Measurements from ENCODE around the gene PGLYRP3.
"Not testable (repeated sequence)": the region's sequence is repeated elsewhere in the genome, so short reads cannot be mapped to it uniquely, and the experiment has no call there.

The PGLYRP3 gene

GRCh38 chr1:153348511-153349362 is 36.0 kb upstream of the PGLYRP3 start, which contains the start of gene PGLYRP4:
PGLYRP4 (minus strand) TSS chr1:153348841; CDS start chr1:153347932, 909 bp downstream.
- no peak for DNase-seq

DNA sequence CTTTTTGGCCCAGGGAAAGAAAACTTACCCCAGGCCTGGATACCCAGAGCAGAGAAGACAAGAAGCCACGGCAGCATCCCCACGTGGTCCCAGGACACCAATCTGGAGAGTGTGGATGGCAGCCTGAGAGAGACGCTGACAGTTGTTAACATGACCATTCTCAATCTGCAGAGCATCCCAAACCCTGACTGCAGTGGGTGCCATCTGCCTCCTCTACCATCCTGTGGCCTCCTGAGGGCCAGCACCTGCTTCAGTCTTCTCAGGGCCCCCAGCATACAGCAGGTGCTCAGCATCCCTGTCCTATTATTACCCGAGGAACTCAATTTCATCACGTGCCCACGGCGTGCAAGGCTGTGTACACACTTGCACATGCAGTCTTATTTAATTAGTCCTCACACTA is 35.1 kb upstream of the PGLYRP3 start:
- DNase-seq = no peak

- not testable (repeated sequence) for DNase-seq
Measured at GRCh38 chr1:153347049-153347448, 34.3 kb upstream of the PGLYRP3 start.

DNA sequence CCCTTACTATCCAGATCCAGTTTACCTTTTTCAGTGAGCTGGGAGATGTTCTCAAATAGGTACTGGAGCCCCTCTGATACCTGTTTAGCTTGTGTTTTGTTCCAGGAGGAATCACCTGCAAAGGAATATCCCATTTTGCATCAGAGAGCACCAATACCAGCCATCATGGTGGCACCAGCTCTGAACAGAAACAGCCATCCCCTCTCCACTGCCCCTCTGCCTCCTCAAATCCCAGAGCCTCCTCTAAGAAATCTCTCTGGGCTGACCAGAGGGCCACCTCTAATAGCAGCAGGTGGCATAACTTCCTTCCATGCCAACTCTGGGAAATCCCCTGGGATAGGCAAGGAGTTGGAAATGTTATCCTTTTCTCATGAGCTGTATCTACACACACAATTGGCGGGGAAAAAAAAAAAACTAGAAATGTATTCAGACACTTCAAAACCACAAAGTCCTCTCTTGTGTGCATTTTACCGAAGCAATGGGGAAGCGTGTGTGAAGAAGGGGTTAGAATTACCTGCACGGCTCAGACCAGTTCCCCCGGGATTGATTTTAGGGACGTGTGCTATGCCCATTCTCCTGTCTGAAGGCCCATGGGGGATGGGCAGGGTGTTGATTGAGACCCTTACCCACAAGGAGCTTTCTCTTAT is 33.4 kb upstream of the PGLYRP3 start:
- DNase-seq = no peak

GRCh38 chr1:153345187-153346076 is 32.7 kb upstream of the PGLYRP3 start:
- no peak for DNase-seq

DNA sequence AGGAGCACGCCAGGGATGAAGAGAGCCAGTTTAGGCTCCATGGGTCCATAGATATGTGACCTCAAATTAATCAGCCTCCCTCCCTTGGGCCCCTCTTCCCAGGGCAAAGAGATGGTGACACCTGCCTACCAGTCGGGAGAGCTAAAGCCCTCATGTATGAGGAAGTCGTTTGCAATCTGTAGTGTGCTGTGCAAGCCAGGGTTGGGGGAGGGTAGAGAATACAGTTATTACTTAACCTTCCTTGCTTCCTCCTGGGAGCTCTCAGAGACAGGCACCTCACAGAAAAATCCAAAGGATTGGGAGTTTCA is 31.9 kb upstream of the PGLYRP3 start:
- DNase-seq = no peak

- no peak for DNase-seq
Measured at GRCh38 chr1:153343811-153344717, 31.3 kb upstream of the PGLYRP3 start.

DNA sequence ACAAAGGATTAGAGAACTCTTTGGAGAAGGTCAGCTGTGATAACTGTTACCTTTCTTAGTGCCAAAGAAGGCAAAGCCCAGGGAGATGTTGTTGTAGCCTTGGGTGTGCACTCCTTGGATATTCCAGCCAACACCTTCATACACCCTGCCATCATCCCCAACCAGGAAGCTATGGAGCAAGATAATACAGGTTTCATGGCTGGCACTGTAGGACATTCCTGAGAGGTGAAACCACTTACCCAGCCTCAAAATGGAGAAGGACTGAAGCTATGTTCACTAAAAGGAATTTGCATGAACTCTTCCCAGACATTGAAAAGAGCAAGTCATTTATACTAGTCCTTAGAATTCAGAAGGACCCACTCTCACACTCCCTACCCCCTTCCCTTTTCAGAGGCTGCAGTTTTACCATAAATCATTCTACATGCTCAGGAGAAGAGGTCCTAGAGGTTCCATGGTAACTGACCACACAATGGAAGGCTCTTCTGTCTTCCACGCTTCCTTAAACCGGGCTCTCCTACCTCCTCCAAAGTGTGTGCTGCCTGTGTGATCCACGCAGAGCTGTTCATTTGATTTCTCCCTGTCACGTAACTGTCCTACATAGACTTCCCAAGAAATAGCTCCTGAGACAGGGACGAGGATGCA is 30.4 kb upstream of the PGLYRP3 start:
- no peak for DNase-seq

DNA sequence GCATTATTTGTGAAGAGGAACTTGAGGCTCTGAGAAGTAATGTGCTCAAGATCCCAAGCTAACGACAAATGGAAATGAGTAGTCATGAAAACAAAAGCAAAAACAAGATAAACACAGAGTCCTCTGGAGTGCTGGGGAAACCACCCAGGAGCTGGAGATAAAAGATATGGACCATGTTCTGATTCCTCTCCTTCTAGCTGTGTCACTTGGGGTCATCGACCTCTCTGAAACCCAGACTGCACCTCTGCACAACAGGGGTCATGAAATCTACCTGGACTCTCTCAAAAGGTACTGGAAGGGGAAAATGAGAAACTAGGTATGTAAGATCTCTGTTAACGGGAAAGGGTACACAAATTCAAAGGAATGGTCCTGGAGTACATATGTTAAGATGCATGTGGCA is 29.4 kb upstream of the PGLYRP3 start:
- DNase-seq = no peak

- DNase-seq = no peak
Measured at GRCh38 chr1:153341431-153341934, 28.7 kb upstream of the PGLYRP3 start.

GRCh38 chr1:153340356-153340755 is 27.6 kb upstream of the PGLYRP3 start:
- no peak for DNase-seq

GRCh38 chr1:153339802-153340201 is 27.1 kb upstream of the PGLYRP3 start:
- no peak for DNase-seq

DNA sequence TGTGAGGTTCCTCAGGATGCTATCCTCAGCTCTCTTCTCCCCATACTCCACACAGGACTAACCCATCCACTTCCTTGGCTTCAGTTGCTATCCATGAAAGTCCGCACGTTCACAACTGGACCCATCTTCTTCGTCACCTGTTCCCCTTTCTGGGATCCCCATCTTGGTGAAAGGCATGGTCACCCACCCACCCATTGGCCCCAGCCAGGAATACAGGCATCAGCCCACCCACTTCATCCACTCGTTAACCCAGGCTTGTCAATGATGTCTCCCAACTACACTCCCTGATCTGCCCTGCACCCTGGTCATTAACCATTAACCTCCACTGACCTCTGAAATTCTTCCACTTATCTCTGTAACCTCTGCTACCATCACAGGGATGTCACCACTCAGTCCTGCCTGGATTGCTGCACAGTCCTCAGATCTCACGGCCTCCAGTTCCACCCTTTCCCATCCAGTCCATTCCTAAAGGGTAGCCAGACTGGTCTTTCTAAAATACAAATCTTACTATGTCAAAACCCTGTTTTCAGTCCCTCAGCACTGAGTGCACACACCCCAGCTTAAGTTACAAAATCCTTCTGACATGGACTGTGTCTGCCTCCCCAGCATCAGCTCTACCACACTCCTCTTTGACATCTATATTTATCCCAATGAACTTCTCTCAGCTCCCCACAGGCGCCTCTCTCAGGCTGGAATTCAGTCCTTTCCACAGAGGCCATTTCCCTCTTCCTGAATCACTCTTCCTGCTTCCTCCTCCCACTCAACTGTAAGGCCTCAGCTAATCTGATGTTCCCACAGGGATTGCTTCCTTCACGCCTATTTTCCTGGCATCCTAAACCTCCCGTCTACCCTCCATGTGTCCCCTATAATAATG is 25.5 kb upstream of the PGLYRP3 start:
- DNase-seq = no peak

GRCh38 chr1:153336650-153337049 is 23.9 kb upstream of the PGLYRP3 start:
- no peak for DNase-seq

- no peak for DNase-seq
Measured at GRCh38 chr1:153333902-153334301, 21.1 kb upstream of the PGLYRP3 start.

DNA sequence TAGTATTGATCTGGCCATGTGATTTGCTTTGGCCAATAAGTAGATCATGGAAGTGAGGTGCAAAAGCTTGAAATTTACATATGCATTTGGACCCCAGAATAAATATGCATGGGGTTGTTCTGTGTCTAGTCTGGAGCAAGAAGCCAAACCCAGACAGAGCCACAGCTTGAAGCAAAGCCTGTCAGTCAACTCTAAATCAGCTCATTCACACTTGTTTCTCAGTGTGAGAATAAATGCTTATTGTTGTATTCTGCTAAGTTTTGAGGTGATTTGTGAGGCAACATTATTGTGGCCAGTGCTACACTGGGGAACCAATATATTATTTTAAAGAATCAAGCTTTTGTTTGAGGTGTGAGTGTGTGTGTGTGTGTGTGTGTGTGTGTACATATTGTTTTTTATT is 12.2 kb upstream of the PGLYRP3 start:
- no peak for DNase-seq

DNA sequence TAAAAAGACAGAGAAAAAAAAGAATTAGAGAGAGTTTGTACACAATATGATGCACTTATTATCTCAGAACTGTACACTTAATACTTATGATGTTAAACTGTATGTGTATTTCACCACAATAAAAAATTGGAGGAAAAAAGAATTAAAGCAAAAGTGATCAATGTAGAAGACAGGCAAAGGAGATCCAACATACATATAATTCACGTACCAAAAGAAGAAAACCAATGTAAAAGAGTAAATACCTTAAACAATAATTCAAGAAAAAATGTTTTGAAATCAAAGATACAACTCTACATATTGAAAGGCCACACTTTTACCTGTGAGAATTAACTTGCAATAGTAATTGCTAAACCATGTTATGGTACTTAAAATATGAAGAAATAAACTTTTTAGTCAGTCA is 9.8 kb upstream of the PGLYRP3 start:
- no peak for DNase-seq

- DNase-seq = not testable (repeated sequence)
Measured at GRCh38 chr1:153318145-153318544, 5.4 kb upstream of the PGLYRP3 start.

- DNase-seq = not testable (repeated sequence)
Measured at GRCh38 chr1:153316013-153316412, 3.3 kb upstream of the PGLYRP3 start.

DNA sequence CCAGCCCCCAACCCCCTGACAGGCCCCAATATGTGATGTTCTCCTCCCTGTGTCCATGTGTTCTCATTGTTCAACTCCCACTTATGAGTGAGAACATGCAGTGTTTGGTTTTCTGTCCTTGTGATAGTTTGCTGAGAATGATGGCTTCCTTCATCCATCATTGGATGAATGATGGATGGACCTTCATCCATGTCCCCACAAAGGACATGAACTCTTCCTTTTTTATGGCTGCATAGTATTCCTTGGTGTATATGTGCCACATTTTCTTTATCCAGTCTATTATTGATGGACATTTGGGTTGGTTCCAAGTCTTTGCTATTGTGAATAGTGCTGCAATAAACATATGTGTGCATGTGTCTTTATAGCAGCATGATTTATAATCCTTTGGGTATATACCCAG is 1.6 kb upstream of the PGLYRP3 start:
- DNase-seq = not testable (repeated sequence)

GRCh38 chr1:153313288-153313687 is 536 bp upstream of the PGLYRP3 start:
- no peak for DNase-seq
